Immature natural killer cell (primary cell): ENCODE results near the gene RHBDL3. TPM values are rescaled to one million over a fixed set of nuclear protein-coding genes. Genes with fewer than 3 reads are reported as not detected.

Source experiments
- DNase-seq, 3 donors: peaks; one replicate each; pipeline ENCODE4 v3.0.0; 2022; ENCODE audit warnings: mixed read lengths in 1 of 3
- H3K27ac Mint-ChIP-seq, 6 donors: one replicate each; pipeline ENCODE4 v1.8.0; 2020; ENCODE audit warnings: mixed read lengths in 6 of 6, mild to moderate bottlenecking in 5 of 6, inconsistent platforms in 4 of 6, moderate library complexity in 3 of 6
- H3K27me3 Mint-ChIP-seq, 3 donors: one replicate each; pipeline ENCODE4 v1.8.0; 2020 to 2021; ENCODE audit warnings: low read depth in 3 of 3, mild to moderate bottlenecking in 3 of 3, mixed read lengths in 3 of 3, moderate library complexity in 3 of 3, inconsistent platforms in 1 of 3
- H3K36me3 Mint-ChIP-seq, 3 donors: one replicate each; pipeline ENCODE4 v1.8.0; 2020; ENCODE audit warnings: mixed read lengths in 3 of 3, inconsistent platforms in 2 of 3, mild to moderate bottlenecking in 2 of 3
- H3K4me1 Mint-ChIP-seq, 2 donors: one replicate each; pipeline ENCODE4 v1.8.0; 2020; ENCODE audit warnings: inconsistent platforms in 2 of 2, mild to moderate bottlenecking in 2 of 2, mixed read lengths in 2 of 2, moderate library complexity in 1 of 2
- H3K4me3 Mint-ChIP-seq, 5 donors: one replicate each; pipeline ENCODE4 v1.8.0; 2020; ENCODE audit warnings: mild to moderate bottlenecking in 5 of 5, mixed read lengths in 5 of 5, inconsistent platforms in 3 of 5, moderate library complexity in 3 of 5
- H3K9me3 Mint-ChIP-seq, 6 donors: one replicate each; pipeline ENCODE4 v1.8.0; 2020; ENCODE audit warnings: mild to moderate bottlenecking in 6 of 6, mixed read lengths in 6 of 6, inconsistent platforms in 4 of 6, moderate library complexity in 3 of 6
- polyA plus RNA-seq, 3 donors: library from polyadenylated mRNA; unstranded; fragments of 300-500 nt; fragmentation: Illumina TruSeq; gene quantifications; one replicate each; pipeline ENCODE4 v1.2.3, GENCODE V29; 2021

Gene RHBDL3
- polyA plus RNA-seq, 3 donors from 2014 or later: not detected

- Mint-ChIP-seq H3K27me3 (no peaks in the 10 kb centered on the region), H3K27ac (peak overlapping the region in 2 of 6 donors; percentile 4 to 31), H3K4me3 (no peak overlapping the region), H3K4me1 (peaks cover 25 to 28% of the 10 kb centered on the region in 2 donors), H3K36me3 (peaks cover 10 to 30% (median 15%) of the 10 kb centered on the region in 3 donors), H3K9me3 (no peaks in the 10 kb centered on the region)
- no peak for DNase-seq
Observed at GRCh38 chr17:32333187-32333586, 67.6 kb downstream of the RHBDL3 start.

DNA sequence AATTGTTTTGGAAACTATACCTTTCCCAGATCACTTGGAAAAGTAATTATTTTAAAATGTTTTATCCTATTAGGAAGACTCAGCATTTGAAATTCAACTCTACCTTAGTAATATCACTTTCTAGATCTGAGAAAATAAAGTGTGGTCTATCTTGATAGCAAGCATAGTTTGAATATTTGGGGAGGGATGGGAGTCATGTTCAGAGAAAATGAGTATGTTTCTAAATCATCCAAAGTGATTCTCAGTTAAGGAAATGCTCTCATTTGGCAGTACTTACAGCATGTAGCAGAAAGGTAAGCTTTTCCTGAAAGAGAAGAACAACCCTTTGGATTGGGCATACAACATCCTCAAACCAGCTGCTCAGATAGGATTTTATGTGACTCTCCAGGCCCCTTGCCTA is 69.4 kb downstream of the RHBDL3 start:
- peaks cover 10 to 32% (median 18%) of the 10 kb centered on the region in 3 donors for H3K36me3 Mint-ChIP-seq
- H3K27ac Mint-ChIP-seq: peak overlapping the region in 2 of 6 donors; percentile 1 to 18
- peaks cover 22 to 24% of the 10 kb centered on the region in 2 donors for H3K4me1 Mint-ChIP-seq

DNA sequence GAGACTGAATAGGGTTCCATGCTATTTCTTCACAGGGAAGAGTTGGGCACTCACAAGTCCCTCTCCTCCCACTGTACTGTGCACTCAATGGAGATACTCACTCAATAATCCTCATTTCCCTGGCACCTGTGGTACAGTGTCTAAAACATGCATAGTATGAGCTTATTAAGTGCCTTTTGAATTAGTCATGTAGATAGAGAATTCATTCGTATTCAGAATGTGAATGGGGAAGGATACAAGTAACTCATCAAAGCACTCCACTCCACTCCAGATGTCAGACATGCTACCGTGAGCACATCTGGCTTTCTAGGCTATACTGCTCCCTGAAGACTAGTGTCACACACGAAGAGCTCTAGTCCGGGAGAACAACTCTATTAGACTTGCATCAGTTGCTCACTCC is 70.1 kb downstream of the RHBDL3 start:
- DNase-seq: no peak
- Mint-ChIP-seq H3K27me3 (peaks cover 0 to 1% (median 0%) of the 10 kb centered on the region in 3 donors), H3K4me3 (no peak overlapping the region), H3K36me3 (peaks cover 10 to 32% (median 18%) of the 10 kb centered on the region in 3 donors), H3K4me1 (peaks cover 17 to 20% of the 10 kb centered on the region in 2 donors), H3K27ac (no peak overlapping the region), H3K9me3 (no peaks in the 10 kb centered on the region)

More for the DNA sequence above, 69.4 kb downstream of the RHBDL3 start:
- Mint-ChIP-seq H3K4me3 (no peak overlapping the region), H3K9me3 (no peaks in the 10 kb centered on the region), H3K27me3 (peaks cover 0 to 1% (median 0%) of the 10 kb centered on the region in 3 donors)
- DNase-seq: no peak

DNA sequence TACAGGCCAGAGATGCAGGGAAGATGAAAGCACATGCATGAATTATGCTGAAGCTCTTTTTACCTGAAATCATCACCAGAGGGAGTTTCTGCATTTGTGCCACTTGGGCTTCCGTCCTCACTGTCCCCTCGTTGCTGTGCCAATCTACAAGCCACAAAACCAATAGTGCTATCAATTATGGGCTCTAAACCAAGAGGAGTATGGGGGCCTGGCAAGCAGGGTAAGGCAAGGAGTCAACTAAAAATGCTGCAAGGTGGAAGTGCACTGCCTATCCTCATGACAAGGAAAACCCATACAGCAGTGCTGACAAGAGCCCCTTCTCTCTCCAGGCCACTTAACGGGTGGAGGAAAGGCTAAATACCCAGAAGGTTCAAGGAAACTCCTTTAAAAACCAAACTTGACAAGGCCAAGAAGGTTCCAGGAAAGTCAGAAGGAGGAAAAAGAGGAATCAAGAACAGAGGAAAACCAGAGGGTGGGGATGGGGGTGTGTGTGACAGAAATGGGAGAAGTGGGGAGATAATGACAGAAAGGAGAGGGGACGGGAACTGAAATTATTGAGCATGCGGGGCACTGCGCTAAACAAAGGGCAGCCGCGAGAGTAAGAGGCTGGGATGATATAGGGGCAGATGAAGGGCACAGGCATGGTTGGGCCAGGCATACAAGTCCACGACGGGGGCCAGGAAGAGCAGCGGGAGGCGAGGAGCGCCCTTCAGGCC is 75.7 kb downstream of the RHBDL3 start:
- DNase-seq: peak; percentile 46 to 57 (median 51)
- peak overlapping the region; percentile 86 to 97 (median 95) for H3K4me3 Mint-ChIP-seq
- H3K36me3 Mint-ChIP-seq: peaks cover 0 to 7% (median 6%) of the 10 kb centered on the region in 3 donors
- peaks cover 24 to 29% of the 10 kb centered on the region in 2 donors for H3K4me1 Mint-ChIP-seq
- H3K27me3 Mint-ChIP-seq: peaks cover 0 to 8% (median 8%) of the 10 kb centered on the region in 3 donors
- H3K9me3 Mint-ChIP-seq: no peaks in the 10 kb centered on the region
- peak overlapping the region; percentile 81 to 97 (median 94) for H3K27ac Mint-ChIP-seq

GRCh38 chr17:32341857-32342602 is 76.4 kb downstream of the RHBDL3 start, which contains the start of gene C17orf75:
TSS of gene C17orf75 (minus strand) at chr17:32342173. CDS start at chr17:32342139, 34 bp downstream.
- Mint-ChIP-seq H3K4me1 (peaks cover 24 to 29% of the 10 kb centered on the region in 2 donors), H3K4me3 (peak within 1 kb of the TSS; percentile 86 to 97 (median 95)), H3K27me3 (peaks cover 0 to 8% (median 8%) of the 10 kb centered on the region in 3 donors), H3K9me3 (no peaks in the 10 kb centered on the region), H3K27ac (peak within 1 kb of the TSS; percentile 81 to 97 (median 94)), H3K36me3 (peaks cover 0 to 7% (median 6%) of the 10 kb centered on the region in 3 donors)
- DNase-seq: peak; percentile 64 to 75 (median 70)

DNA sequence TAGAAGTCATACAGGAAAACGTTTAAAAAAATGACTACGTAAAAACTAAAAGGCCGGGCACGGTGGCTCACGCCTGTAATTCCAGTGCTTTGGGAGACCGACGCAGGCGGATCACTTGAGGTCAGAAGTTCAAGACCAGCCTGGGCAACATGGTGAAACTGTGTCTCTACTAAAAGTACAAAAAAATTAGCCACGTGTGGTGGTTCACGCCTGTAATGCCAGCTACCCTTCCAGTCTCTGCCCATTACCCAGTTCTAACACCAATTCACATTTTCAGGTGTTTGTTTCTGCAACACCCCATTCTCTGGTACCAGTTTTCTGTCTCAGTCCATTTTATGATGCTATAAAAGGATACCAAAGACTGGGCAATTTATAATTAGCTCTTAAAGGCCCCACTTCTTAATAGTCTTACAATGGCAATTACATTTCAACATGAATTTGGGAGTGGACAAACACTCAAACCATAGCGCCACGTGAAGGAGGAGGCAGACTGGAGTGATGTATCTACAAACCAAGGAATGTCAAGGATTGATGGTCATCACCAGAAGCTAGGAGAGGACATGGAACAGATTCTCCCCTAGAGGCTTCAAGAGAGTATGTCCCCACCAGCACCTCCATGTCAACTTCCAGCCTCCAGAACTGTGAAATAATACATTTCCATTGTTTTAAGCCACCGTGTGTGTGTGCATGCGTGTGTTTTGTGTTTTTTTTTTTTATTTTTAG is 77.1 kb downstream of the RHBDL3 start:
- no peak for DNase-seq
- H3K9me3 Mint-ChIP-seq: no peaks in the 10 kb centered on the region
- peak overlapping the region; percentile 86 to 97 (median 95) for H3K4me3 Mint-ChIP-seq
- H3K27me3 Mint-ChIP-seq: peaks cover 0 to 8% (median 8%) of the 10 kb centered on the region in 3 donors
- H3K27ac Mint-ChIP-seq: peak overlapping the region; percentile 81 to 96 (median 92)
- peaks cover 24 to 29% of the 10 kb centered on the region in 2 donors for H3K4me1 Mint-ChIP-seq
- H3K36me3 Mint-ChIP-seq: peaks cover 0 to 6% (median 5%) of the 10 kb centered on the region in 3 donors

DNA sequence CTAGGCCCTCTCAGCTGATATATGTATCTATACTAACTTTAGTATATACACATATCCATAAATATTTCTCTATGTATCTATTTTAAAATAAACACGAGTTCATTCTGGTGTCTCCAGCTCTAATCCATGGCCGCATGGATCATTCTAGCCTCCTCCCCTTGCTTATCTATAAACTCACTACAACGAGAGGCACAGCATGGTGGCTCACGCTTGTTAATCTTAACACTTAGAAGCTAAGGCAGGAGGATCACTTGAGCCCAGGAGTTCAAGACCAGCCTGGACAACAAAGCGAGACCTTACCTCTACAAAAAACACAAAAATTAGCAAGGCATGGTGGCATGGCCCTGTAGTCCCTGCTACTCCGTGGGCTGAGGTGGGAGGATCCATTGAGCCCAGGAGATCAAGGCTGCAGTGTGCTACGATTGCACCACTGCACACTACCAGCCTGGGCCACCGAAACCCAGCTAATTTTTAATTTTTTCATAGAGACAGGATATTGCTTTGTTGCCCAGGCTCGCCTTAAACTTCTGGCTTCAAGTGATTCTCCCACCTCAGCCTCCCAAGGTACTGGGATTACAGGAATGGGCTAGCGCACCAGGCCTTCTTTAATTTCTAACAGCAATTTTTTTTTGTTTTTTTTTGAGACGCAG is 80.4 kb downstream of the RHBDL3 start:
- peaks cover 9 to 16% (median 16%) of the 10 kb centered on the region in 3 donors for H3K27me3 Mint-ChIP-seq
- no peak overlapping the region for H3K27ac Mint-ChIP-seq
- no peak overlapping the region for H3K4me3 Mint-ChIP-seq
- H3K4me1 Mint-ChIP-seq: peaks cover 29 to 35% of the 10 kb centered on the region in 2 donors
- no peaks in the 10 kb centered on the region for H3K9me3 Mint-ChIP-seq
- DNase-seq: no peak
- peaks cover 0 to 9% (median 7%) of the 10 kb centered on the region in 3 donors for H3K36me3 Mint-ChIP-seq

GRCh38 chr17:32348483-32348800 is 82.8 kb downstream of the RHBDL3 start:
- H3K4me3 Mint-ChIP-seq: peak overlapping the region; percentile 40 to 63 (median 58)
- H3K36me3 Mint-ChIP-seq: peaks cover 3 to 14% (median 9%) of the 10 kb centered on the region in 3 donors
- H3K27ac Mint-ChIP-seq: peak overlapping the region in 3 of 6 donors; percentile 46 to 60 (median 53)

DNA sequence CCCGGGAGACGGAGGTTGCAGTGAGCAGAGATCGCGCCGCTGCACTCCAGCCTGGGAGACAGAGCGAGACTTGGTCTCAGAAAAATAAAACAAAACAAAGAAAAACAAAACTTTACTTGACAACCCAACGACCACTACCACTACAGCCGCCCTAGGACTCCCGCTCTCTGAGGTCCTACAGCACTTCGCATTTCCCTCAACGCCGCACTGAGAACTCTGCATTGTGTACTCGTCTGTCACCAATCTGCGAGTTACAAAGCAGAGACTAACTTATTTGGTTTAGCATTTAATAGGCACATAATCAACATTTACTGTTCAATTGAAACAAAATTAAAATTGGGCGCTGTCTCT is 83.8 kb downstream of the RHBDL3 start:
- Mint-ChIP-seq H3K36me3 (peaks cover 3 to 20% (median 9%) of the 10 kb centered on the region in 3 donors), H3K9me3 (no peaks in the 10 kb centered on the region), H3K27ac (peak overlapping the region; percentile 99 to 100 (median 99)), H3K27me3 (peaks cover 11 to 20% (median 11%) of the 10 kb centered on the region in 3 donors), H3K4me3 (peak overlapping the region; percentile 98 to 100 (median 100)), H3K4me1 (peaks cover 40 to 49% of the 10 kb centered on the region in 2 donors)
- DNase-seq: no peak

More at GRCh38 chr17:32348483-32348800, 82.8 kb downstream of the RHBDL3 start:
- Mint-ChIP-seq H3K9me3 (no peaks in the 10 kb centered on the region), H3K4me1 (peaks cover 35 to 40% of the 10 kb centered on the region in 2 donors), H3K27me3 (peaks cover 9 to 20% (median 11%) of the 10 kb centered on the region in 3 donors)
- DNase-seq: no peak

DNA sequence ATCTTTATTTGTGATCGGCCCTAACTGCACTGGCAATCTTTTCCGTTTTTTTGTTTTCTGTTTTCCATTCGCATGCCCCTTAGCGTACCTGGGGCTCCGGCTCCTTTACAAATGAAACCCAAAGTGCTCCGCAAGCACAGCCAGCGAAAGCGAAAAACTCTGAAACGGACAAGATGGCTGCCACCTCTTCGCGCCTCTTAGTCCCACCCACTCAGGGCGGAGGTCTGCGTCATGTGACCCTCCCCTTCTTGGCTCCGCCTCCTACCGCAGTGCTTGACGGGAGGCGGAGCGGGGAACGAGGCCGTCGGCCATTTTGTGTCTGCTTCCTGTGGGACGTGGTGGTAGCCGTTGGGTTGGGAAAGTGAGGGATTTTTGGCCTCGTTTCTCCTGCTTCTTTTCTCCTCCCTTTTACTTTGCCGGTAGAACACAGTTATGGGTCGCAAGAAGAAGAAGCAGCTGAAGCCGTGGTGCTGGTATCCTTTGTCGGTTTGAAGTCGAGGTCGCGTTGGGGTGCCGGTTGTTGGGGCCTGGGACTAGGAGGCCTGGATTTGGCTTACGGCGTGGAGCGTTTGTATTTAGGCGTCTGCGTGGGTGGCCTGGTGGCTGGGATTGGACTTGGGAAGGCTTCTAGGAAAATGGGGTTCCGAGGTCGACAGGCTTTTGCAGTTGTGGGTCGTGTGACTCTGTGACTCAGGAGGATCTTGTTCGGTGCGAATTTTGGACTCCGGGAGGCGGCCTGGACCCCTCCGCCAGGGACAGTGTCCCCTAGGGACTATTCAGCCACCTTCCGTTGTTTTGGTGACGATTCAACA is 84.4 kb downstream of the RHBDL3 start, which contains the start of gene ZNF207:
TSS of gene ZNF207 (plus strand) at position 304 of the 812 bp plus-strand sequence. CDS start at position 433, 129 bp downstream.
- Mint-ChIP-seq H3K27ac (peak within 1 kb of the TSS; percentile 99 to 100 (median 99)), H3K27me3 (peaks cover 11 to 20% (median 11%) of the 10 kb centered on the region in 3 donors), H3K4me1 (peaks cover 46 to 54% of the 10 kb centered on the region in 2 donors), H3K9me3 (no peaks in the 10 kb centered on the region), H3K36me3 (peaks cover 7 to 25% (median 9%) of the 10 kb centered on the region in 3 donors), H3K4me3 (peak within 1 kb of the TSS; percentile 98 to 100 (median 100))
- peak; percentile 95 to 96 (median 95) for DNase-seq

- H3K4me1 Mint-ChIP-seq: peaks cover 54 to 62% of the 10 kb centered on the region in 2 donors
- peak overlapping the region; percentile 98 to 100 (median 100) for H3K4me3 Mint-ChIP-seq
- H3K36me3 Mint-ChIP-seq: peaks cover 7 to 33% (median 9%) of the 10 kb centered on the region in 3 donors
- DNase-seq: peak; percentile 50 to 62 (median 61)
- H3K27ac Mint-ChIP-seq: peak overlapping the region; percentile 99 to 100 (median 99)
- peaks cover 11 to 19% (median 11%) of the 10 kb centered on the region in 3 donors for H3K27me3 Mint-ChIP-seq
- H3K9me3 Mint-ChIP-seq: no peaks in the 10 kb centered on the region
Observed at GRCh38 chr17:32350666-32351418, 85.2 kb downstream of the RHBDL3 start.
